B cell (primary cell): ENCODE results near the gene TBCC. TPM values are rescaled to one million over a fixed set of nuclear protein-coding genes. Genes with fewer than 3 reads are reported as not detected.

Experiments
- ATAC-seq: fragments of 200-7000 bp; cut with Tn5 transposase; one replicate; pipeline ENCODE4 v1.10.0; 2021; ENCODE audit warnings: low read depth, mild to moderate bottlenecking, moderate number of reproducible peaks, moderate library complexity
- CTCF ChIA-PET: fragments of 350-600 bp; sonication (Branson Sonifier 250); formaldehyde crosslinking; loops from one replicate; lab custom pipeline; 2021; ENCODE audit warnings: antibody characterized with exemption, inconsistent platforms; lab: Charles Lee
- POLR2A ChIA-PET: fragments of 350-600 bp; sonication (Branson Sonifier 250); formaldehyde crosslinking; loops from one replicate; lab custom pipeline; 2021; ENCODE audit warnings: antibody characterized with exemption; lab: Charles Lee
- DNase-seq: peaks from one replicate; pipeline ENCODE4 v3.0.0; 2013
- H2AFZ ChIP-seq: 2 replicates; pipeline ENCODE4 v1.6.1; 2012; ENCODE audit warnings: mild to moderate bottlenecking, low read depth, low read length; ENCODE audit not compliant: insufficient read depth, poor library complexity, severe bottlenecking
- H3K27ac ChIP-seq, 2 donors: 1 replicate in 1 of 2; 2 replicates in 1 of 2; pipeline ENCODE4 v1.5.1; 2012 to 2013; ENCODE audit warnings: low read length in 2 of 2, mild to moderate bottlenecking in 2 of 2, moderate library complexity in 1 of 2
- H3K27me3 ChIP-seq, 4 experiments: fragments of 200-600 bp in 1 of 4; sonication (generic) in 1 of 4; replicated peaks in 1 of 4; 1 replicate in 2 of 4; 2 replicates in 2 of 4; pipeline versions ENCODE4 v1.6.1 to v1.7.0; 2013 to 2016; ENCODE audit warnings: low read length in 3 of 4, mild to moderate bottlenecking in 2 of 4, mixed read lengths in 1 of 4, moderate library complexity in 1 of 4; ENCODE audit not compliant: insufficient read depth in 4 of 4, control insufficient read depth in 3 of 4; ENCODE audit errors: control extremely low read depth in 1 of 4
- H3K36me3 ChIP-seq, 2 experiments: replicated peaks in 1 of 2; 1 replicate in 1 of 2; 2 replicates in 1 of 2; pipeline versions ENCODE4 v1.6.1 to v1.7.1; 2013; ENCODE audit warnings: low read length in 1 of 2; ENCODE audit not compliant: insufficient read depth in 2 of 2, control insufficient read depth in 1 of 2; ENCODE audit errors: control extremely low read depth in 1 of 2, extremely low read depth in 1 of 2
- H3K4me1 ChIP-seq, 2 donors: fragments of 200-600 bp in 1 of 2; sonication (generic) in 1 of 2; 1 replicate in 1 of 2; 2 replicates in 1 of 2; pipeline versions ENCODE4 v1.5.1 to v1.6.1; 2013 to 2017; ENCODE audit warnings: low read length in 2 of 2; ENCODE audit not compliant: control insufficient read depth in 2 of 2, insufficient read depth in 2 of 2
- H3K4me2 ChIP-seq: replicated peaks from 2 replicates; pipeline ENCODE3; 2012; ENCODE audit warnings: mild to moderate bottlenecking, low read depth, low read length; ENCODE audit not compliant: poor library complexity, severe bottlenecking
- H3K4me3 ChIP-seq, 5 experiments: fragments of 200-600 bp in 1 of 5; sonication (generic) in 1 of 5; 1 replicate in 3 of 5; 2 replicates in 2 of 5; pipeline versions ENCODE4 v1.5.1 to v1.7.0; 2011 to 2016; ENCODE audit warnings: low read length in 4 of 5, mild to moderate bottlenecking in 4 of 5, low read depth in 2 of 5, control low read depth in 1 of 5, moderate library complexity in 1 of 5; ENCODE audit not compliant: insufficient read depth in 1 of 5; ENCODE audit errors: control extremely low read depth in 1 of 5, extremely low read depth in 1 of 5
- H3K79me2 ChIP-seq: fragments of 200-600 bp; sonication (generic); one replicate; pipeline ENCODE4 v1.6.0; 2016; ENCODE audit warnings: low read length; ENCODE audit not compliant: control insufficient read depth, insufficient read depth
- H3K9ac ChIP-seq: fragments of 200-600 bp; sonication (generic); 2 replicates; pipeline ENCODE4 v1.6.1; 2017; ENCODE audit warnings: mild to moderate bottlenecking, low read length, moderate library complexity
- H3K9me3 ChIP-seq, 3 donors: one replicate each; pipeline versions ENCODE4 v1.6.1 to v1.7.1; 2013; ENCODE audit warnings: low read length in 2 of 3; ENCODE audit not compliant: control insufficient read depth in 2 of 3, insufficient read depth in 1 of 3; ENCODE audit errors: control extremely low read depth in 1 of 3
- H4K20me1 ChIP-seq: 2 replicates; pipeline ENCODE4 v1.6.0; 2012; ENCODE audit warnings: mild to moderate bottlenecking, low read length; ENCODE audit not compliant: insufficient read depth, control insufficient read depth, poor library complexity, severe bottlenecking
- H3K27ac Mint-ChIP-seq: one replicate; pipeline ENCODE4 v1.8.0; 2021; ENCODE audit warnings: mixed read lengths
- H3K27me3 Mint-ChIP-seq: one replicate; pipeline ENCODE4 v1.8.0; 2021; ENCODE audit warnings: mixed read lengths
- H3K4me1 Mint-ChIP-seq: one replicate; pipeline ENCODE4 v1.8.0; 2021; ENCODE audit warnings: mixed read lengths
- H3K4me3 Mint-ChIP-seq: one replicate; pipeline ENCODE4 v1.8.0; 2021; ENCODE audit warnings: mixed read lengths
- H3K9me3 Mint-ChIP-seq: one replicate; pipeline ENCODE4 v1.8.0; 2022; ENCODE audit warnings: mixed read lengths; ENCODE audit not compliant: insufficient read depth
- CTCF ChIP-seq: fragments of 200-600 bp; IDR thresholded peaks from one replicate; pipeline ENCODE4 v1.8.0; 2022; ENCODE audit warnings: antibody characterized with exemption, mild to moderate bottlenecking
- EZH2 ChIP-seq: IDR thresholded peaks from 2 replicates; pipeline ENCODE4 v1.6.1; 2012; ENCODE audit warnings: borderline replicate concordance, low read depth, mild to moderate bottlenecking, moderate library complexity, low read length; ENCODE audit not compliant: insufficient read depth, poor library complexity, severe bottlenecking
- WGBS: methylation state at CpG from one replicate; pipeline ENCODE4 v1.1.5; 2013; ENCODE audit warnings: missing lambda C conversion rate; ENCODE audit not compliant: insufficient coverage; 5-methylcytosine and 5-hydroxymethylcytosine counted together
- intact Hi-C: fragments of 100-400 bp; cut with micrococcal nuclease; formaldehyde crosslinking; loops from one replicate; pipeline ENCODE4 v1.10.0; 2022
- polyA plus RNA-seq: library from polyadenylated mRNA; depleted of rRNA; stranded (reverse); fragments of >200 nt; gene quantifications from 2 replicates; pipeline ENCODE4 v1.2.3, GENCODE V29; 2012
- total RNA-seq, 2 donors: library from RNA; stranded (reverse); fragments of 120-200 nt in 1 of 2; gene quantifications; 1 replicate in 1 of 2; 2 replicates in 1 of 2; pipeline versions ENCODE4 v1.2.3 to v1.2.4, GENCODE V29; 2013 to 2022

The TBCC gene
- total and polyA plus RNA-seq, 2 donors (not counting 1 experiment from before 2014, with no cell fraction given), result 35.7 to 55.7 TPM

- Mint-ChIP-seq H3K4me3 (no peak overlapping the region), H3K27ac (no peak overlapping the region), H3K9me3 (no peaks in the 10 kb centered on the region), H3K4me1 (peaks cover 7% of the 10 kb centered on the region), H3K27me3 (no peaks in the 10 kb centered on the region)
- ChIA-PET CTCF (interaction anchor here (1.2 kb wide), 1 partner anchor 13 kb away, joined by 5 read pairs; no protein-coding TSS in a partner anchor), POLR2A (interaction anchor here (0.7 kb wide), 1 partner anchor 8 kb away, joined by 3 read pairs; no protein-coding TSS in a partner anchor)
- Histone ChIP-seq H3K36me3 (peaks cover 8 to 22% of the 10 kb centered on the region in 2 experiments), H3K27me3 (no peaks in the 10 kb centered on the region), H3K9ac (no peak overlapping the region), H2AFZ (no peak overlapping the region), H3K4me2 (no peak overlapping the region), H3K9me3 (no peaks in the 10 kb centered on the region), H3K79me2 (peaks cover 48% of the 10 kb centered on the region), H3K27ac (no peak overlapping the region), H3K4me1 (peaks cover 0 to 8% of the 10 kb centered on the region in 2 donors), H3K4me3 (no peak overlapping the region), H4K20me1 (peaks cover 20% of the 10 kb centered on the region)
- TF ChIP-seq CTCF (no peak), EZH2 (no peak)
- DNase-seq (no peak), ATAC-seq (no peak)
- WGBS, result 100% methylated on average over 5 of the region's 8 CpGs
- intact Hi-C loops, result no loop called here
Observed at GRCh38 chr6:42761287-42762067, 15.6 kb upstream of the TBCC start.
